HG02642 (cell line): ENCODE results near the gene ZNF536.
"Not testable (repeated sequence)": the region's sequence is repeated elsewhere in the genome, so short reads cannot be mapped to it uniquely, and the experiment has no call there.

Source experiments
- ATAC-seq: cut with Tn5 transposase; IDR thresholded peaks from one replicate; pipeline ENCODE4 v1.9.1; 2021; ENCODE audit warnings: mild to moderate bottlenecking; ENCODE audit not compliant: unreplicated experiment, poor library complexity

Gene ZNF536

GRCh38 chr19:30385666-30386065, 13.5 kb downstream of the ZNF536 start:
- ATAC-seq = no peak

- ATAC-seq = no peak
Measured at GRCh38 chr19:30386551-30387143, 14.5 kb downstream of the ZNF536 start.

- ATAC-seq = no peak
Measured at GRCh38 chr19:30387311-30388115, 15.3 kb downstream of the ZNF536 start.

- no peak for ATAC-seq
Measured at GRCh38 chr19:30388327-30388726, 16.1 kb downstream of the ZNF536 start.

- no peak for ATAC-seq
Measured at GRCh38 chr19:30388819-30389218, 16.6 kb downstream of the ZNF536 start.

- ATAC-seq = no peak
Measured at GRCh38 chr19:30390356-30390988, 18.3 kb downstream of the ZNF536 start.

GRCh38 chr19:30391052-30391451, 18.9 kb downstream of the ZNF536 start:
- no peak for ATAC-seq

- no peak for ATAC-seq
Measured at GRCh38 chr19:30391554-30392551, 19.7 kb downstream of the ZNF536 start.

- no peak for ATAC-seq
Measured at GRCh38 chr19:30393046-30393445, 20.9 kb downstream of the ZNF536 start.

- ATAC-seq = no peak
Measured at GRCh38 chr19:30393729-30394480, 21.7 kb downstream of the ZNF536 start.

- no peak for ATAC-seq
Measured at GRCh38 chr19:30394481-30395151, 22.4 kb downstream of the ZNF536 start.

GRCh38 chr19:30395283-30395682, 23.1 kb downstream of the ZNF536 start:
- ATAC-seq = no peak

GRCh38 chr19:30398539-30398938, 26.4 kb downstream of the ZNF536 start:
- ATAC-seq = not testable (repeated sequence)

GRCh38 chr19:30401956-30402355, 29.8 kb downstream of the ZNF536 start:
- no peak for ATAC-seq

GRCh38 chr19:30402436-30403202, 30.4 kb downstream of the ZNF536 start:
- no peak for ATAC-seq

- no peak for ATAC-seq
Measured at GRCh38 chr19:30403203-30403985, 31.2 kb downstream of the ZNF536 start.

- ATAC-seq = no peak
Measured at GRCh38 chr19:30406220-30407067, 34.3 kb downstream of the ZNF536 start.
